Measurements from ENCODE around the gene AQP2.

The AQP2 gene

DNA sequence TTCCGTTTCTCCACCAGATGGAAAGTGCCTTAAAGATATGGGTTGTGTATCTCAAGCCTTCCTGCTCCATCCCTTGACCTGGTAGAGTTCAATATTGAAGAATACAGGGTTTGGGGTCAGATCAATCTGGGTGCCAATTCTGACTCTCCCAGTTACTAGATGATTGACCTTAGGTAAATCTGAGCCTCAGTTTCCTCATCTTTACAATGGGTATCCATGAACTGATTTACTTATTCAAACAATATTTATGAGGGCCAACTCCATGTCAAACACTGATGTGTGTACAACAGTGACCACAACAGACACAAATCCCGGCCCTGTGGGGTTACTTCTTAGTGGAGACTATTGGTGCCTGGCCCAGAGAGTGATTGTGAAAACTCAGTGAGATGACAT, 39.3 kb upstream of the AQP2 start:
- no peaks in the 10 kb centered on the region for H3K4me1 ChIP-seq (ENCODE audit: insufficient read depth, low read length, severe bottlenecking)
- H3K27me3 ChIP-seq (ENCODE audit: insufficient read depth, low read length) = peaks cover 3% of the 10 kb centered on the region; the same call in 1 of the 2 replicates
- H3K4me2 ChIP-seq (ENCODE audit: low read length) = no peak overlapping the region
- no peak overlapping the region for H3K9ac ChIP-seq (ENCODE audit: low read length)
- H3K9me3 ChIP-seq (ENCODE audit: low read length) = no peaks in the 10 kb centered on the region
- no peak overlapping the region for H3K27ac ChIP-seq (ENCODE audit: low read depth, low read length, poor library complexity, severe bottlenecking)
- H3K36me3 ChIP-seq (ENCODE audit: insufficient read depth, low read length) = no peaks in the 10 kb centered on the region
- H4K20me1 ChIP-seq (ENCODE audit: insufficient read depth, low read length) = no peaks in the 10 kb centered on the region
- no peak overlapping the region for H2AFZ ChIP-seq (ENCODE audit: low read length)
- TF ChIP-seq, protein P1, sequence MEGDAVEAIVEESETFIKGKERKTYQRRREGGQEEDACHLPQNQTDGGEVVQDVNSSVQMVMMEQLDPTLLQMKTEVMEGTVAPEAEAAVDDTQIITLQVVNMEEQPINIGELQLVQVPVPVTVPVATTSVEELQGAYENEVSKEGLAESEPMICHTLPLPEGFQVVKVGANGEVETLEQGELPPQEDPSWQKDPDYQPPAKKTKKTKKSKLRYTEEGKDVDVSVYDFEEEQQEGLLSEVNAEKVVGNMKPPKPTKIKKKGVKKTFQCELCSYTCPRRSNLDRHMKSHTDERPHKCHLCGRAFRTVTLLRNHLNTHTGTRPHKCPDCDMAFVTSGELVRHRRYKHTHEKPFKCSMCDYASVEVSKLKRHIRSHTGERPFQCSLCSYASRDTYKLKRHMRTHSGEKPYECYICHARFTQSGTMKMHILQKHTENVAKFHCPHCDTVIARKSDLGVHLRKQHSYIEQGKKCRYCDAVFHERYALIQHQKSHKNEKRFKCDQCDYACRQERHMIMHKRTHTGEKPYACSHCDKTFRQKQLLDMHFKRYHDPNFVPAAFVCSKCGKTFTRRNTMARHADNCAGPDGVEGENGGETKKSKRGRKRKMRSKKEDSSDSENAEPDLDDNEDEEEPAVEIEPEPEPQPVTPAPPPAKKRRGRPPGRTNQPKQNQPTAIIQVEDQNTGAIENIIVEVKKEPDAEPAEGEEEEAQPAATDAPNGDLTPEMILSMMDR (IDR thresholded peaks at IDR 0.05; ENCODE audit: low read length) = no peak
- no peak for TF ChIP-seq EZH2 (IDR thresholded peaks at IDR 0.05; ENCODE audit: borderline replicate concordance, low read length)
- no peak overlapping the region for H3K4me3 ChIP-seq (ENCODE audit: low read depth, low read length, poor library complexity, severe bottlenecking)
- H3K79me2 ChIP-seq (ENCODE audit: insufficient read depth, low read length) = no peaks in the 10 kb centered on the region
- H3F3A ChIP-seq (ENCODE audit: insufficient read depth, low read length) = no peaks in the 10 kb centered on the region
- no peaks in the 10 kb centered on the region for H3K9me2 ChIP-seq (ENCODE audit: low read depth, low read length)

DNA sequence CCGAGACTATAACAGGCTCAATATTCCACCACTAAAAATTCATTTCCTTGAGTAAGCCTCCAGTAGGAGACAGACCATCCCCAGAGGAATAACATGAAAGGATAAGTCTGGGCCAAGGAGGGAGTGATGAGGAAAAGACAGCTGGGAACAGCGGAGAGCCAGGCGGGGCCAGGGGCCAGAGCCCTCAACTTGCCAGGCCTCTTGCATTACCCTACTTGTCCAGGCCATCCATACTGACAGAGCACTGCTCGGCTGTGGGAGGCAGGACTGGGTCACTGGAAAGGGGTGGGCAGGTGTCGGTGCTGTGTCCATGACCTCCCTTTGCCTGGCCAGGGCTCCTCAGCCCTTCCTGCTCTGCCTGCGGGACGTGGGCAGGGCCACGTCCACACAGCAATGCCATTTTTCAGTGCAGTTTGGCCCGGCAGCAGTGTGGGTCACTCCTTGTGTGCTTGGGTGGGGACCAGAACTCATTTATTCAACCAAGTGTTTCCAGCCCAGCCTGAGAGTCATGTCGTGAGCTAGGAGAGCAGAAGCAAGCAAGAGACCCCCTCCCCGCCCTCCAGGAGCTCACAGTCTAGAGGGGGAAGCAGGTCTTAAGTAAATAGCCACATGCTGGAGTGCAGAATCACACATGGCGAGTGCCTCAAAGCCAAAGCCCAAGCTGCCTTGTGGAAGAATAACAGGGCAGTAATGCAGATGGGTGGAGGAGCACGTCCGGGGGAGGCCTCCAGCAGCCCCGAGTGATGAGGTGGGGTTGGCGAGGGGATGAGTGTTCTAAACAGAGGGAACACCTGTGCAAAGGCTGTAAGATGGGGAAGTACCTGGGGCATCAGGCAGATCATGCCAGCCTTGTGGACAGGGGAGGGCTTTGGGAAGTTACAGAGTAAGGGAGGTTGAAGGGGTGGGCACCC, 37.9 kb upstream of the AQP2 start:
- Histone ChIP-seq H3K9me2 (ENCODE audit: low read depth, low read length) (no peaks in the 10 kb centered on the region), H3K9me3 (ENCODE audit: low read length) (no peaks in the 10 kb centered on the region), H4K20me1 (ENCODE audit: insufficient read depth, low read length) (no peaks in the 10 kb centered on the region), H3K4me2 (ENCODE audit: low read length) (no peak overlapping the region), H3F3A (ENCODE audit: insufficient read depth, low read length) (no peaks in the 10 kb centered on the region), H3K27ac (ENCODE audit: low read depth, low read length, poor library complexity, severe bottlenecking) (no peak overlapping the region), H3K79me2 (ENCODE audit: insufficient read depth, low read length) (no peaks in the 10 kb centered on the region), H3K36me3 (ENCODE audit: insufficient read depth, low read length) (no peaks in the 10 kb centered on the region), H3K4me3 (ENCODE audit: low read depth, low read length, poor library complexity, severe bottlenecking) (no peak overlapping the region), H3K27me3 (ENCODE audit: insufficient read depth, low read length) (peaks cover 9% of the 10 kb centered on the region; the same call in 1 of the 2 replicates), H3K9ac (ENCODE audit: low read length) (no peak overlapping the region), H2AFZ (ENCODE audit: low read length) (no peak overlapping the region), H3K4me1 (ENCODE audit: insufficient read depth, low read length, severe bottlenecking) (no peaks in the 10 kb centered on the region)
- TF ChIP-seq EZH2 (IDR thresholded peaks at IDR 0.05; ENCODE audit: borderline replicate concordance, low read length) = no peak
- TF ChIP-seq, protein P1 (IDR thresholded peaks at IDR 0.05; ENCODE audit: low read length) = no peak

DNA sequence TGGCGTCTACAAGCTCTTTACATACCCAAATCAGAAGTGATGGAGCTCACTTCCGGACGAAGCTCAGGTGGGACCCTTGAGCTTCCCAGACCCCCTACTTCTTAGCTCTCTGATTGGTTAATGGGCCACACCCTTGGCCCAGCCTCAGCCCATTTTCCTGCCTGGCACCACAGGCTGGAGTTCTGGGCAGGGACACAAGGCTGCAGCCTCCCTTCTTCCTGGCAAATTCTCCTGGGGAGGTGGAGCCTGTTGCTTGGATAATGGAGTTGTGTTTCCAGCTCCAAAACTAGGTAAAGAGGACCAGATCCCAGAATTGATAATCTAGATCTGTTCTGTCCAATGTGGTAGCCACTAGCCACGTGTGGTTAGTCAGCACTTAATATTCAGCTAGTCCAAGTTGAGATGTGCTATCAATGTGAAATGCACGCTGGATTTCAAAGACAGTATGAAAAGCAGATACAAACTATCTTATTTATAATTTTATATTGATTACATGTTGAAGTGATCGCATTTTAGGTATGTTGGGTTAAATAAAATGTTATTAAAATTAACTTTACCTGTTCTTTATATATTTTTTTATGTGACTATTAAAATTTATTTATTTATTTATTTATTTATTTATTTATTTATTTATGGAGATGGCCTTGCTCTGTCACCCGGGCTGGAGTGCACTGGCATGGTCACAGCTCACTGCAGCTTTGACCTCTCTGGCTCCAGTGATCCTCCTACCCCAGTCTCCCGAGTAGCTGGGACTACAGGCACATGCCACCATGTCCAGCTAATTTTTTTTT, 34.2 kb upstream of the AQP2 start:
- no peak overlapping the region for H3K4me2 ChIP-seq (ENCODE audit: low read length)
- H3K27ac ChIP-seq (ENCODE audit: low read depth, low read length, poor library complexity, severe bottlenecking) = no peak overlapping the region
- no peak overlapping the region for H2AFZ ChIP-seq (ENCODE audit: low read length)
- no peaks in the 10 kb centered on the region for H3K36me3 ChIP-seq (ENCODE audit: insufficient read depth, low read length)
- no peaks in the 10 kb centered on the region for H3K9me2 ChIP-seq (ENCODE audit: low read depth, low read length)
- 0 out of 2 replicates have a peak, but pooled peaks cover 9% of the 10 kb centered on the region for H3K27me3 ChIP-seq (ENCODE audit: insufficient read depth, low read length)
- H3K4me1 ChIP-seq (ENCODE audit: insufficient read depth, low read length, severe bottlenecking) = no peaks in the 10 kb centered on the region
- no peak overlapping the region for H3K9ac ChIP-seq (ENCODE audit: low read length)
- H3K79me2 ChIP-seq (ENCODE audit: insufficient read depth, low read length) = no peaks in the 10 kb centered on the region
- H3K9me3 ChIP-seq (ENCODE audit: low read length) = no peaks in the 10 kb centered on the region
- TF ChIP-seq, protein P1 (IDR thresholded peaks at IDR 0.05; ENCODE audit: low read length) = no peak
- no peak for TF ChIP-seq EZH2 (IDR thresholded peaks at IDR 0.05; ENCODE audit: borderline replicate concordance, low read length)
- H3K4me3 ChIP-seq (ENCODE audit: low read depth, low read length, poor library complexity, severe bottlenecking) = no peak overlapping the region
- H4K20me1 ChIP-seq (ENCODE audit: insufficient read depth, low read length) = no peaks in the 10 kb centered on the region
- no peaks in the 10 kb centered on the region for H3F3A ChIP-seq (ENCODE audit: insufficient read depth, low read length)

Data from OCI-LY1 (cell line).